ENCODE results near the gene RGS3.
"Not testable (repeated sequence)": the region's sequence is repeated elsewhere in the genome, so short reads cannot be mapped to it uniquely, and the experiment has no call there.

- TF ChIP-seq KDM5A (IDR thresholded peaks at IDR 0.05; ENCODE audit: borderline replicate concordance, low read length); POLR2A (IDR thresholded peaks at IDR 0.05; ENCODE audit: insufficient read depth in 1 of 2, low read depth in 2 of 2, low read length in 2 of 2); HDAC2 (CRISPR knock-in tag; IDR thresholded peaks at IDR 0.05); REXO4 (CRISPR knock-in tag; IDR thresholded peaks at IDR 0.05; ENCODE audit: borderline replicate concordance); CTCF (CRISPR knock-in tag; IDR thresholded peaks at IDR 0.05); ZNF292 (CRISPR knock-in tag; IDR thresholded peaks at IDR 0.05; ENCODE audit: borderline replicate concordance, low read depth); DNMT1 (CRISPR knock-in tag; IDR thresholded peaks at IDR 0.05); ZNF747 (CRISPR knock-in tag; IDR thresholded peaks at IDR 0.05; ENCODE audit: borderline replicate concordance): not testable (repeated sequence)
- TF ChIP-seq, protein P1, sequence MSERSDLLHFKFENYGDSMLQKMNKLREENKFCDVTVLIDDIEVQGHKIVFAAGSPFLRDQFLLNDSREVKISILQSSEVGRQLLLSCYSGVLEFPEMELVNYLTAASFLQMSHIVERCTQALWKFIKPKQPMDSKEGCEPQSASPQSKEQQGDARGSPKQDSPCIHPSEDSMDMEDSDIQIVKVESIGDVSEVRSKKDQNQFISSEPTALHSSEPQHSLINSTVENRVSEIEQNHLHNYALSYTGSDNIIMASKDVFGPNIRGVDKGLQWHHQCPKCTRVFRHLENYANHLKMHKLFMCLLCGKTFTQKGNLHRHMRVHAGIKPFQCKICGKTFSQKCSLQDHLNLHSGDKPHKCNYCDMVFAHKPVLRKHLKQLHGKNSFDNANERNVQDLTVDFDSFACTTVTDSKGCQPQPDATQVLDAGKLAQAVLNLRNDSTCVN (CRISPR knock-in tag; IDR thresholded peaks at IDR 0.05; ENCODE audit: borderline replicate concordance): not testable (repeated sequence)
- TF ChIP-seq, protein P2, sequence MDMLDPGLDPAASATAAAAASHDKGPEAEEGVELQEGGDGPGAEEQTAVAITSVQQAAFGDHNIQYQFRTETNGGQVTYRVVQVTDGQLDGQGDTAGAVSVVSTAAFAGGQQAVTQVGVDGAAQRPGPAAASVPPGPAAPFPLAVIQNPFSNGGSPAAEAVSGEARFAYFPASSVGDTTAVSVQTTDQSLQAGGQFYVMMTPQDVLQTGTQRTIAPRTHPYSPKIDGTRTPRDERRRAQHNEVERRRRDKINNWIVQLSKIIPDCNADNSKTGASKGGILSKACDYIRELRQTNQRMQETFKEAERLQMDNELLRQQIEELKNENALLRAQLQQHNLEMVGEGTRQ (IDR thresholded peaks at IDR 0.05; ENCODE audit: low read depth, low read length): not testable (repeated sequence)
- TF ChIP-seq, protein P2 (CRISPR knock-in tag; IDR thresholded peaks at IDR 0.05; ENCODE audit: borderline replicate concordance): not testable (repeated sequence)
These were observed 176.0 kb downstream of the RGS3 start for GRCh38 chr9:113639411-113639970.
